ENCODE results near the gene FBXO21. TPM values are rescaled to one million over a fixed set of nuclear protein-coding genes. Genes with fewer than 3 reads are reported as not detected.
"Not testable (repeated sequence)": the region's sequence is repeated elsewhere in the genome, so short reads cannot be mapped to it uniquely, and the experiment has no call there.

The FBXO21 gene
- total RNA-seq, 2 donors from 2014 or later = 30.1 to 33.9 TPM

- not testable (repeated sequence) for H3K4me3 Mint-ChIP-seq; H3K36me3 Mint-ChIP-seq (ENCODE audit: low read depth); H3K27ac Mint-ChIP-seq; ATAC-seq (replicated peaks); H3K4me1 Mint-ChIP-seq; H3K9me3 Mint-ChIP-seq; H3K27me3 Mint-ChIP-seq
Observed at GRCh38 chr12:117104003-117104402, 86.3 kb downstream of the FBXO21 start.

- H3K36me3 Mint-ChIP-seq (ENCODE audit: low read depth) = peaks cover 6% of the 10 kb centered on the region
- no peak overlapping the region for H3K27ac Mint-ChIP-seq
- ATAC-seq (replicated peaks) = no peak
- H3K27me3 Mint-ChIP-seq = peaks cover 3% of the 10 kb centered on the region
- no peaks in the 10 kb centered on the region for H3K9me3 Mint-ChIP-seq
- peaks cover 13% of the 10 kb centered on the region for H3K4me1 Mint-ChIP-seq
- H3K4me3 Mint-ChIP-seq = no peak overlapping the region
Observed at GRCh38 chr12:117102800-117103181, 87.5 kb downstream of the FBXO21 start.

DNA sequence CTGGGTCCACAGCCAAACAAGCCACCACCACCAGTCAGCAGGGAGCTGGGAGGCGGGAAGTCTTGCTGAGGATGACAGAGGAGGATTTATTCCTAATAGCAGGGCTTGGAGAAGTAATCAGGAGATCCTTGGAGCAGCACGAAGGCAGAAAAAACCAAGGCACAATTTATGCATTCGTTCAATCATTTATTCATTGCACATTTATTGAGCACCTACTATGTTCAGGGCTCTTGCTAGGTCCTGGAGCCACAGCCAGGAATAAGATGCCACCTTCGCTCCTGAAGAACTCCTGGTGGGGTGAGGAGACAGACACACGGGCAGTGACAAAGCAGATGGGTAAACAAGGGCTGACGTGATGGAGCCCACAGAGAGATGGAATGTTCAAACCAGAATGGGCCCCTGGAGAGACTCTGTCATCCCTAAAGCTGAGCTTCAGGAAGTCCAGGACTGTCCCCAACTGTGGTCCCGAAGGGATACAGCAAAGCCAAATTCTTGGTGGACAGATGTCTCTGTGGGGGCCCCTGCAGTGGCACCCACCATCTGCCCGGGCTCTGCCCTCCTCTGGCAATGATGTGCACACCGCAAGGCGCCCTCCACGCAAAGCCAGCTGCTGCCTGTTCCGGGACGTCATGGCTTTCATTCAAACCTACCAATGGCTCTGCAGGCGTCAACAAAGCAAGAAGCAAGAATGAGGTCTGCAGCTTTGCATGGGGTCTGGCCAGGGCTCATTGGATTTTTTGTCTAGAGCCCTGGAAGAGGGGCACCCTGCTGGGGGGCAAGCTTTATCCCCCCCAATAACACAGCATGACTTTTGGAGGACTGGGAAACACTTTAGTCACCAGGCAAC, 88.1 kb downstream of the FBXO21 start:
- peaks cover 13% of the 10 kb centered on the region for H3K4me1 Mint-ChIP-seq
- H3K27me3 Mint-ChIP-seq = peaks cover 3% of the 10 kb centered on the region
- peaks cover 6% of the 10 kb centered on the region for H3K36me3 Mint-ChIP-seq (ENCODE audit: low read depth)

DNA sequence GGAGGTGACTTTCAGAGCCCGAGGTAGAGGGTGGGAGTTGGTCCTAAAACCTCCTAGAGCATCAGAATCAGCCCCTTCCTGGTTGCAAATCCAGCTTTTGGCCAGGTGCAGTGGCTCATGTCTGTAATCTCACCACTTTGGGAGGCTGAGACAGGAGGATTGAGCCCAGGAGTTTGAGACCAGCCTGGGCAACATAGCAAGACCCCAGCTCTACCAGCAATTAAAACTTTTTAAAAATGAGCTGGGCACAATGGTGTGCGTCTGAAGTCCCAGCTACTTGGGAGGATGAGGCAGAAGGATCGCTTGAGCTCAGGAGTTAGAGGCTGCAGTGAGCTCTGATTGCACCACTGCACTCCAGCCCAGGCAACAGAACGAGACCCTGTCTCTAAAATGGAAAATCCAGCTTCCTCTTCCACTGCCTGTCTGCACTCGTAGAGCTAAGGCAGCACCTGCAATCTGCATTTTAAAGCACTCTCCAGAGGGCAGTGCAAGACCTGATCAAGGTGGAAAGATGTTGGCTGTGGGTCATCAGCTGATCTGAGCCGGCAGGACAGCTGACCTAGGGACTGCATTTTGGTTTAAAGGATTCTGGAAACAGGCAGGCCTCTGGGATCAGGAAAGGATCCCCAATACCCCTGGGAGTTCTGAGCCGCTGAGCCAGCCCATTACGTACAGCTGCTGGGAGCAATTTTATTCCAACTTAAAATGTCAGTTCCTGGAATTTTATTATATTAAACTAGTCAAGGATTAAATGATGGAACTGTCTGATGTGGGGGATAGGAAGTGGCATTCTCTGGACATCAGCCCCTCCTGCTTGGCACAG, 89.2 kb downstream of the FBXO21 start:
- Mint-ChIP-seq H3K9me3 (no peaks in the 10 kb centered on the region), H3K27ac (no peak overlapping the region), H3K4me1 (peaks cover 10% of the 10 kb centered on the region), H3K4me3 (no peak overlapping the region), H3K36me3 (ENCODE audit: low read depth) (peaks cover 5% of the 10 kb centered on the region), H3K27me3 (peaks cover 3% of the 10 kb centered on the region)
- ATAC-seq (replicated peaks) = no peak

More for the DNA sequence above, 88.1 kb downstream of the FBXO21 start:
- ATAC-seq (replicated peaks) = no peak
- Mint-ChIP-seq H3K4me3 (no peak overlapping the region), H3K27ac (no peak overlapping the region), H3K9me3 (no peaks in the 10 kb centered on the region)

GRCh38 chr12:117100251-117100650, 90.0 kb downstream of the FBXO21 start:
- Mint-ChIP-seq H3K4me3 (peak overlapping the region; percentile 72), H3K4me1 (peaks cover 4% of the 10 kb centered on the region), H3K36me3 (ENCODE audit: low read depth) (no peaks in the 10 kb centered on the region), H3K27me3 (peaks cover 3% of the 10 kb centered on the region), H3K27ac (no peak overlapping the region), H3K9me3 (no peaks in the 10 kb centered on the region)
- no peak for ATAC-seq (replicated peaks)

- H3K4me1 Mint-ChIP-seq = peaks cover 4% of the 10 kb centered on the region
- no peaks in the 10 kb centered on the region for H3K9me3 Mint-ChIP-seq
- H3K4me3 Mint-ChIP-seq = peak overlapping the region; percentile 73
- peaks cover 3% of the 10 kb centered on the region for H3K27me3 Mint-ChIP-seq
- no peak overlapping the region for H3K27ac Mint-ChIP-seq
- peak; percentile 43 for ATAC-seq (replicated peaks)
- no peaks in the 10 kb centered on the region for H3K36me3 Mint-ChIP-seq (ENCODE audit: low read depth)
Observed at GRCh38 chr12:117098361-117099217, 91.7 kb downstream of the FBXO21 start.

- Mint-ChIP-seq H3K36me3 (ENCODE audit: low read depth) (no peaks in the 10 kb centered on the region), H3K4me1 (peaks cover 4% of the 10 kb centered on the region), H3K27me3 (peaks cover 3% of the 10 kb centered on the region), H3K4me3 (peak overlapping the region; percentile 73), H3K27ac (no peak overlapping the region), H3K9me3 (no peaks in the 10 kb centered on the region)
- peak; percentile 3 for ATAC-seq (replicated peaks)
Observed at GRCh38 chr12:117098024-117098360, 92.3 kb downstream of the FBXO21 start.

DNA sequence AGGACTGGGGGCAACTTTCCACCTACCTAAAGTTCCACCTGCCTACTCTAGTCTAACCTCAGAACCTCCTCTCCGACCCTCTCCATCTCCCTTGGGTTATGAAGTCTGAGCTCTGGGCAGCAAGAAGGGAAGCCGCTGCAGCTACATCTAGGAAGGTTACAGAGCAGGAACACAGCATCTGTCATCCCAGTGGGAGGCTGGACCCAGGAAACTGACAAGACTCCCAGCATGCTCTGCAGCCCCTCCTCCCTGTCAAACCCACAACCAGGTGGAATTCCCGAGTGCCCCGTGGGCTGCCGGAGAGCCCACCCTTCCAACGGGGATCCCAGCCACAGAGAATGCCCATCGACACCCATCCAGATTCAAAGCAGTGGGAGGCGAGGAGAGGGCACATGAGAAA, 93.1 kb downstream of the FBXO21 start:
- H3K4me1 Mint-ChIP-seq = peaks cover 4% of the 10 kb centered on the region
- H3K9me3 Mint-ChIP-seq = no peaks in the 10 kb centered on the region
- no peak overlapping the region for H3K27ac Mint-ChIP-seq
- peaks cover 3% of the 10 kb centered on the region for H3K27me3 Mint-ChIP-seq
- no peak for ATAC-seq (replicated peaks)
- peak overlapping the region; percentile 73 for H3K4me3 Mint-ChIP-seq
- no peaks in the 10 kb centered on the region for H3K36me3 Mint-ChIP-seq (ENCODE audit: low read depth)

GRCh38 chr12:117096501-117097042, 93.7 kb downstream of the FBXO21 start:
- Mint-ChIP-seq H3K4me3 (no peak overlapping the region), H3K9me3 (no peaks in the 10 kb centered on the region), H3K27ac (no peak overlapping the region), H3K36me3 (ENCODE audit: low read depth) (no peaks in the 10 kb centered on the region), H3K4me1 (peaks cover 4% of the 10 kb centered on the region), H3K27me3 (peaks cover 3% of the 10 kb centered on the region)
- no peak for ATAC-seq (replicated peaks)

DNA sequence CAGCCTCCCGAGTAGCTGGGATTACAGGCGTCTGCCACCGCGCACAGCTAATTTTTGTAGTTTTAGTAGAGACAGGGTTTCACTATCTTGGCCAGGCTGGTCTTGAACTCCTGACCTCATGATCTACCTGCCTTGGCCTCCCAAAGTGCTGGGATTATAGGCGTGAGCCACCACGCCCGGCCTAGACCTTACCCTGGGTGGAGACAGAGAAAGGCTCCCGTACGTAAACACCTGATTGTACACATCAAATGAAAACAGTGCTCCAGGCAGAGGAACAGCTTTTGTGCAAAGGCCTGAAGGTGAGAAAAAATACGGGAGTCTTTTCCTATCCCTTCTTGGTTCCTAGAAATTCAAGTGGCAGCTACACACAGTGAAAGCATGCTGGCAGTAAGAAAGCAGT, 95.1 kb downstream of the FBXO21 start:
- H3K4me3 Mint-ChIP-seq; H3K4me1 Mint-ChIP-seq; H3K27me3 Mint-ChIP-seq; H3K36me3 Mint-ChIP-seq (ENCODE audit: low read depth); H3K9me3 Mint-ChIP-seq; ATAC-seq (replicated peaks); H3K27ac Mint-ChIP-seq: not testable (repeated sequence)

GRCh38 chr12:117093918-117094630, 96.2 kb downstream of the FBXO21 start:
- Mint-ChIP-seq H3K9me3 (peaks cover 7% of the 10 kb centered on the region), H3K27me3 (peaks cover 3% of the 10 kb centered on the region), H3K4me3 (no peak overlapping the region), H3K4me1 (peaks cover 4% of the 10 kb centered on the region), H3K36me3 (ENCODE audit: low read depth) (no peaks in the 10 kb centered on the region), H3K27ac (no peak overlapping the region)
- no peak for ATAC-seq (replicated peaks)

DNA sequence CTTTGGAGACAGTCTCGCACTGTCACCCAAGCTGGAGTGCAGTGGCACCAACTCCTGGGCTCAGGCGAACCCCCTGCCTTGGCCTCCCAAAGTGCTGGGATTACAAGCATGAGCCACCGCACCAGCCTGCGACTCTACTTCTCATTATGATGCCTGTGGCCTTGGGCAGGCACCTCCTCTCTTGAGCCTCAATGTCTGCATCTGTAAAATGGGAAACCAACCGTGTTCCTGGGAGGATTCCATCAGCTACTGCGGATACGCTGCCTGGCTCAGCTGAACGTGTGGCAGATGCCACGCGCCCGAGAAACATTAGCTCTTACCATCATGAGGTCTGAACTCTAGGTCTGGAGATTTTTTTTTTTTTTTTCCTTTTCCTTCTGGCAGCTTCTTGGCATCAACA, 96.8 kb downstream of the FBXO21 start:
- H3K4me1 Mint-ChIP-seq = peaks cover 4% of the 10 kb centered on the region
- no peak for ATAC-seq (replicated peaks)
- H3K27ac Mint-ChIP-seq = no peak overlapping the region
- peaks cover 7% of the 10 kb centered on the region for H3K9me3 Mint-ChIP-seq
- H3K4me3 Mint-ChIP-seq = no peak overlapping the region
- peaks cover 3% of the 10 kb centered on the region for H3K27me3 Mint-ChIP-seq
- no peaks in the 10 kb centered on the region for H3K36me3 Mint-ChIP-seq (ENCODE audit: low read depth)

DNA sequence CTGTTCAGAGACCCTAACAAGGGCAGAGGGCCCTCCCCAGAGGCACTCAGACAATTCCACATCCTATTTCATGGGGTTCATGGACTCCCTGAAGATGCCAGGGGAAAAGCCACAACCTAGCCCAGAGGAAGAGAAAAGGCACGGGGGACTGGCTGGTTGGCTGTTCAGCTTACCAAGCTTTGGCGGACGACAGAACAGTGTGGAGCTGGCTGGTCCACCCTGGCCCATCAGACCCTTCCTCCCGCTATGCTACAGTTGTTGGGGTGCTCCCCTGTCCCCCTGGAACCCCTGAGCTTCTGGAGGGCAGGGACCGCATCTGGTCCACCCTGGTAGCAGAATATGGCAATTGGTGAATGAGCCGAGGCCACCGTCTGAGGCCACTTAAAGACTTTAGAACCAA, 97.4 kb downstream of the FBXO21 start:
- H3K36me3 Mint-ChIP-seq (ENCODE audit: low read depth) = no peaks in the 10 kb centered on the region
- H3K4me3 Mint-ChIP-seq = no peak overlapping the region
- H3K27ac Mint-ChIP-seq = no peak overlapping the region
- H3K9me3 Mint-ChIP-seq = peaks cover 7% of the 10 kb centered on the region
- peaks cover 1% of the 10 kb centered on the region for H3K4me1 Mint-ChIP-seq
- ATAC-seq (replicated peaks) = no peak
- H3K27me3 Mint-ChIP-seq = peaks cover 2% of the 10 kb centered on the region

GRCh38 chr12:117092511-117092780, 97.8 kb downstream of the FBXO21 start:
- Mint-ChIP-seq H3K27ac (no peak overlapping the region), H3K36me3 (ENCODE audit: low read depth) (no peaks in the 10 kb centered on the region)

More at GRCh38 chr12:117092511-117092780, 97.8 kb downstream of the FBXO21 start:
- ATAC-seq (replicated peaks) = no peak
- Mint-ChIP-seq H3K4me3 (no peak overlapping the region), H3K9me3 (peaks cover 7% of the 10 kb centered on the region), H3K4me1 (no peaks in the 10 kb centered on the region), H3K27me3 (no peaks in the 10 kb centered on the region)
